ENCODE data around the gene UHRF1. TPM values are rescaled to one million over a fixed set of nuclear protein-coding genes. Genes with fewer than 3 reads are reported as not detected.

UHRF1 gene
- total and polyA plus RNA-seq, 2 of the 13 experiments (the other 11 are each of a cell fraction or from before 2014, with no cell fraction given), result 6.8 to 78.4 TPM

GRCh38 chr19:4909156-4909896 lies at the start of gene UHRF1 (continued):
- TF ChIP-seq FOXC1 (CRISPR knock-in tag; IDR thresholded peaks at IDR 0.05; ENCODE audit: borderline replicate concordance) (no peak), U2AF2 (IDR thresholded peaks at IDR 0.05; ENCODE audit: low read depth, low read length) (no peak), ZNF335 (CRISPR knock-in tag; IDR thresholded peaks at IDR 0.05) (no peak), NR2C2 (CRISPR knock-in tag; IDR thresholded peaks at IDR 0.05; ENCODE audit: borderline replicate concordance) (peak; percentile 24; the same call in 1 of the 2 replicates), TBX2 (CRISPR knock-in tag; IDR thresholded peaks at IDR 0.05; ENCODE audit: borderline replicate concordance) (no peak; the same call in 1 of the 2 replicates), TBL1XR1 (IDR thresholded peaks at IDR 0.05; ENCODE audit: borderline replicate concordance, low read length, partially characterized antibody) (no peak), HCFC1 (IDR thresholded peaks at IDR 0.05; ENCODE audit: low read depth, low read length) (no peak), SMAD9 (CRISPR knock-in tag; IDR thresholded peaks at IDR 0.05) (no peak), NFE2L2 (IDR thresholded peaks at IDR 0.05; ENCODE audit: low read length) (no peak), ZNF276 (CRISPR knock-in tag; IDR thresholded peaks at IDR 0.05; ENCODE audit: low read depth) (no peak), SSRP1 (CRISPR knock-in tag; IDR thresholded peaks at IDR 0.05) (no peak), ZNF816 (CRISPR knock-in tag; IDR thresholded peaks at IDR 0.05; ENCODE audit: borderline replicate concordance) (no peak), ZNF639 (CRISPR knock-in tag; conservative IDR thresholded peaks at IDR 0.05) (no peak), BCL3 (CRISPR knock-in tag; IDR thresholded peaks at IDR 0.05) (peak; percentile 68; the same call in 1 of the 2 replicates), KIAA2018 (CRISPR knock-in tag; IDR thresholded peaks at IDR 0.05; ENCODE audit: borderline replicate concordance) (no peak), ATRX (CRISPR knock-in tag; IDR thresholded peaks at IDR 0.05; ENCODE audit: borderline replicate concordance) (no peak), ZNF605 (CRISPR knock-in tag; IDR thresholded peaks at IDR 0.05) (no peak)
